GM12875 (cell line): ENCODE results near the gene ERRFI1.

ENCODE experiments used
- H3K4me3 ChIP-seq: one replicate; pipeline ENCODE4 v1.5.1; 2011; ENCODE audit warnings: low read depth, low read length, control low read depth
- CTCF ChIP-seq: IDR thresholded peaks from 2 replicates; pipeline ENCODE4 v1.5.1; 2011; ENCODE audit warnings: low read depth, mild to moderate bottlenecking, control low read depth, inconsistent platforms, low read length, moderate library complexity, borderline replicate concordance; ENCODE audit not compliant: insufficient read depth

The ERRFI1 gene

GRCh38 chr1:8006037-8006963, 19.8 kb downstream of the ERRFI1 start:
- no peak for TF ChIP-seq CTCF
- no peak overlapping the region for H3K4me3 ChIP-seq

GRCh38 chr1:8004803-8005573, 21.1 kb downstream of the ERRFI1 start:
- H3K4me3 ChIP-seq: no peak overlapping the region
- TF ChIP-seq CTCF: no peak

GRCh38 chr1:8004113-8004802, 21.9 kb downstream of the ERRFI1 start:
- no peak overlapping the region for H3K4me3 ChIP-seq

GRCh38 chr1:8003438-8004112, 22.5 kb downstream of the ERRFI1 start:
- no peak overlapping the region for H3K4me3 ChIP-seq
- no peak for TF ChIP-seq CTCF

More at GRCh38 chr1:8004113-8004802, 21.9 kb downstream of the ERRFI1 start:
- no peak for TF ChIP-seq CTCF

GRCh38 chr1:8002921-8003320, 23.2 kb downstream of the ERRFI1 start:
- no peak overlapping the region for H3K4me3 ChIP-seq
- TF ChIP-seq CTCF: no peak

GRCh38 chr1:8002329-8002910, 23.7 kb downstream of the ERRFI1 start:
- no peak overlapping the region for H3K4me3 ChIP-seq
- TF ChIP-seq CTCF: no peak
